GM12865 (cell line): ENCODE data around the gene DPPA5.

Source experiments
- DNase-seq: peaks from one replicate; pipeline ENCODE4 v3.0.0; 2010; ENCODE audit warnings: low read depth
- H3K4me3 ChIP-seq: 2 replicates; pipeline ENCODE4 v1.5.1; 2011; ENCODE audit warnings: mild to moderate bottlenecking, low read depth, low read length, control low read depth
- TF ChIP-seq, protein P1 (sequence below): IDR thresholded peaks from 2 replicates; pipeline ENCODE4 v1.5.1; 2011; ENCODE audit warnings: low read length, control low read depth, low read depth, inconsistent platforms; ENCODE audit not compliant: insufficient read depth; ENCODE audit errors: missing control alignments

DPPA5 gene

DNA sequence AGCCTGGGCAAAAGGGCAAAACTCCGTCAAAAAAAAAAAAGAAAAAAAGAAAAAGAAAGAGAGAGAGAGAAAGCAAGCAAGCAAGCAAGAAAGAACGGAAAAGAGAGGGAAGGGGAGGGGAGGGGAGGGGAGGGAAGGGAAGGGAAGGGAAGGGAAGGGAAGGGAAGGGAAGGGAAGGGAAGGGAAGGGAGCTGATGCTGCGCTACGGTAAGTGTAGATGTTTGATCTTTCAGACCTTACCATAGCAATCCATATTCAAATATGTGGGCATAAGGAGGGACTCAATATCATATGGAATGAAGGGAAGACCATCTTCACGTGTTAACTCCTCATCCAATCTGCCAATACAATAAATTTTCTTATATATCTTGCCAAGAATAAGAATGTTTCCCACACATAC lies 11.9 kb downstream of the DPPA5 start:
- no peak overlapping the region for H3K4me3 ChIP-seq
- DNase-seq = no peak
- TF ChIP-seq, protein P1, sequence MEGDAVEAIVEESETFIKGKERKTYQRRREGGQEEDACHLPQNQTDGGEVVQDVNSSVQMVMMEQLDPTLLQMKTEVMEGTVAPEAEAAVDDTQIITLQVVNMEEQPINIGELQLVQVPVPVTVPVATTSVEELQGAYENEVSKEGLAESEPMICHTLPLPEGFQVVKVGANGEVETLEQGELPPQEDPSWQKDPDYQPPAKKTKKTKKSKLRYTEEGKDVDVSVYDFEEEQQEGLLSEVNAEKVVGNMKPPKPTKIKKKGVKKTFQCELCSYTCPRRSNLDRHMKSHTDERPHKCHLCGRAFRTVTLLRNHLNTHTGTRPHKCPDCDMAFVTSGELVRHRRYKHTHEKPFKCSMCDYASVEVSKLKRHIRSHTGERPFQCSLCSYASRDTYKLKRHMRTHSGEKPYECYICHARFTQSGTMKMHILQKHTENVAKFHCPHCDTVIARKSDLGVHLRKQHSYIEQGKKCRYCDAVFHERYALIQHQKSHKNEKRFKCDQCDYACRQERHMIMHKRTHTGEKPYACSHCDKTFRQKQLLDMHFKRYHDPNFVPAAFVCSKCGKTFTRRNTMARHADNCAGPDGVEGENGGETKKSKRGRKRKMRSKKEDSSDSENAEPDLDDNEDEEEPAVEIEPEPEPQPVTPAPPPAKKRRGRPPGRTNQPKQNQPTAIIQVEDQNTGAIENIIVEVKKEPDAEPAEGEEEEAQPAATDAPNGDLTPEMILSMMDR = no peak

DNA sequence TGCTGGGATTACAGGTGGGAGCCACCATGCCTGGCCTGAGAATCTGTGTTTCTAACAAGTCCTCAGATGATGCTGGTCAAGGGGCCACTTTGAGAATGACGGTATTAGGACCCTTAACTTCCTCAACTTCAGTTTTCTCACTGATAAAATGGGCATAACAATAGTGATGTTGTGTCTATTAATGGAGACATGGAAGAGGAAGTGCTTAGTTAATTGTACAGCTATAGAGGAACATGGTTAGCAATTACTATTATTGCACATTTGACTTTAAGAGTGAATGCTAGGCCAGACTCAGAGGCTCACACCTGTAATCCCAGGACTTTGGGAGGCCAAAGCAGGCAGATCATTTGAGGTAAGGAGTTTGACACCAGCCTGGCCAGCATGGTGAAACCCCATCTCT lies 12.7 kb downstream of the DPPA5 start:
- no peak overlapping the region for H3K4me3 ChIP-seq
- TF ChIP-seq, protein P1 = no peak
- DNase-seq = no peak

DNA sequence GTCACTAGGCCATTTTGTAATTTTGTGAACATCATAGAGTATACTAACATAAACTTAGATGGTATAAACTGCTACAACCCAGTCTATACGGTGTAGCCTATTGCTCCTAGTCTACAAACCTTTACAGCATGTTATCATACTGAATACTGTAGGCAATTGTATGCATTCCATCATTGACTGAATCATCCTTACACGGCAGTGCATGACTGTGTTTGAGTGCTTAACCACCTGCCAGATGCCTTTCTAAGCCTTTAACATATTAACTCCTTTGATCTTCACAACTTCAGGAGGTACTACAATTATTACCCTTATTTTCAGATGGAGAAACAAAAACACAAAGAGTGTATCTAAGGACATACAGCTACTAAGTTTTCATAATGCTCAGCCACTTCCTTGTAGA lies 14.0 kb downstream of the DPPA5 start:
- no peak for DNase-seq
- H3K4me3 ChIP-seq = no peak overlapping the region
- TF ChIP-seq, protein P1 = no peak

DNA sequence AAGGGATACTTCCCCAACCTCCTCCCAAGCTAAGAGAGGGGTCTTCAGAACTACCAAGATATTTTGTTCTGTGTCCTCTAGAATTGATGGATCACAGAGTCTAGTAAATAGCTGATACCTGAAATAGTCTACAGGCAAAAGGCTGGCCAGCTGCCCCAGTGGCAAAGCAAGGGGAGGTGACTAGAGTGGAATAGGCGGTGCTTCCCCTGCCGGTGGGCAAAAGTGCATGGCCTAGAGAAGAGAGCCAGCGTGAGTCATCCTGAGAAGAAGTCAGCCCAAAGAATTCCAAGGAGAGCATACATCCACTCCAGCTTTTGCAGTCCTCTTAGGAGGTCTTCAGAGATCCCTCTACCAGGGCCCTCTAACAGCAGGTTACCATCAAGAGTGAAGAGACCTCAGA lies 14.7 kb downstream of the DPPA5 start:
- DNase-seq = no peak
- TF ChIP-seq, protein P1 = no peak

DNA sequence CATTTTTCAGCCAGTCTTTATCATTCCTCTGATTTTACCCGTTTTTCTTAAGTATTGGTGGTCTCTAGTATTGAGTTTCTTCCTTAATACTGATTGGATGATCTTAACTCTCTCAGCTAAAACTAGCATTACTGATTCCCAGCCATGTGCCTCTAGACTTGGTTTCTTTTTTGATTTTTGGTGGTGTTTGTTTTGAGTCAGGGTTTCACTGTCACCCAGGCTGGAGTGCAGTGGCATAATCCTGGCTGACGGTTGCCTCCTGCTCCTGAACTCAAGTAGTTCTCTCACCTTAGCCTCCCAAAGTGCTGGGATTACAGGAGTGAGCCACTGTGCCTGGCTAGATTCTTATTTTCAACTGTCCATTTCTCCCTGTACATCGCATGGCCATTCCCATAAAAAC lies 24.9 kb downstream of the DPPA5 start:
- H3K4me3 ChIP-seq = no peak overlapping the region
- peak; percentile 38 for DNase-seq
- TF ChIP-seq, protein P1 = no peak

More for the DNA sequence above, 14.7 kb downstream of the DPPA5 start:
- H3K4me3 ChIP-seq = no peak overlapping the region

DNA sequence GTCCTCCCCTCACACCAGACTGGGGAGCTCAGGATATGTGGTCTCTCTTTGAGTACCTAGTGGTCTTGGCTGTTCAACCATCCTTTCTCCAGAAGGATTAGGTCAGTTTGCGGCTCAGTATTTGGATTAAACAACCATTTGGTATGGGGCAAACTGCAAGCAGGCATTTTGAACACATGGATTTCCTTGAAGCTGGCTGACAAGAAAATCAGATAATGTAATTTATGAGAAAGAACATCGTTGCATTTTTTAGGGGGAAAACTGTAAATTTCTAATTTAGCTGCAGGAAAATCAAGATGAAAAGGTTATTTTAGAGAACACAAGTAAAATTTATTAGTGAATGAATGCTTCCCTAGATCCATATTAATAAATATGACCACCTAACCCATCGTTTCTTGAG lies 25.3 kb downstream of the DPPA5 start:
- H3K4me3 ChIP-seq = no peak overlapping the region
- no peak for DNase-seq
- TF ChIP-seq, protein P1 = no peak

DNA sequence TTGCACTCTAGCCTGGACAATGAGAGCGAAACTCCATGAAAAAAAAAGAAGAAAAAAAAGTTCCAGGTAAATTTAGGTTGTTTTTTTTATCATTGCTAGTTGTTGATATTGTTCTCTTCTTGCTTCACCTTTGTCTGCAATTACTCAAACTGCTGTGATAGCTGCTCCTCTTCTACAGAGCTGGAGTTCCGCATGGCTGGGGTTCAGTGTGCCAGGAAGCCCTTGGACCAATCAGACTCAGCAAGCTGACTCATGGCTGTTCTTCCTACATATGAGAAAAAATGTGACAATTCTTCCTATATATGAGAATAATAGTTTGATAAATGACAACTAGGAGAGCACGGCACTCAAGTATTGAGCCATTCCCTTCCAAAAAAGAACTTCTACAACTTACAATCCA lies 28.4 kb downstream of the DPPA5 start:
- no peak for DNase-seq
- no peak overlapping the region for H3K4me3 ChIP-seq
- TF ChIP-seq, protein P1 = no peak
